D721Med (cell line): ENCODE results near the gene C4orf50.

ENCODE experiments used
- DNase-seq: peaks from one replicate; pipeline ENCODE4 v3.0.0; 2011; ENCODE audit warnings: low spot score; ENCODE audit not compliant: insufficient read length
- FAIRE-seq: peaks from 2 replicates; lab custom pipeline; 2011; peaks lifted over from hg19 to GRCh38; lab: Jason Lieb, UNC
- CTCF ChIP-seq: IDR thresholded peaks from 2 replicates; pipeline ENCODE4 v1.5.1; 2012; ENCODE audit warnings: mild to moderate bottlenecking, control low read depth; ENCODE audit not compliant: insufficient read depth; ENCODE audit errors: missing control alignments

The C4orf50 gene

GRCh38 chr4:5874811-5875449 lies 143.3 kb downstream of the C4orf50 start:
- no peak for TF ChIP-seq CTCF
- no peak for FAIRE-seq
- DNase-seq: no peak

GRCh38 chr4:5870701-5871100 lies 147.5 kb downstream of the C4orf50 start:
- FAIRE-seq (no peak), DNase-seq (no peak)
- no peak for TF ChIP-seq CTCF

GRCh38 chr4:5869966-5870619 lies 148.1 kb downstream of the C4orf50 start:
- no peak for TF ChIP-seq CTCF
- FAIRE-seq (no peak), DNase-seq (no peak)

- no peak for FAIRE-seq
These were observed 150.4 kb downstream of the C4orf50 start for GRCh38 chr4:5867866-5868265.

GRCh38 chr4:5866841-5867813 lies 151.1 kb downstream of the C4orf50 start:
- no peak for DNase-seq

More at GRCh38 chr4:5867866-5868265, 150.4 kb downstream of the C4orf50 start:
- DNase-seq: no peak
- TF ChIP-seq CTCF: no peak

More at GRCh38 chr4:5866841-5867813, 151.1 kb downstream of the C4orf50 start:
- no peak for FAIRE-seq
- TF ChIP-seq CTCF: no peak
